ENCODE results near the gene AMOTL1. TPM values are rescaled to one million over a fixed set of nuclear protein-coding genes. Genes with fewer than 3 reads are reported as not detected.

Gene AMOTL1
- total and polyA plus RNA-seq, 2 of the 8 experiments (the other 6 are each of a cell fraction or from before 2014, with no cell fraction given) = 9.0 to 27.6 TPM

DNA sequence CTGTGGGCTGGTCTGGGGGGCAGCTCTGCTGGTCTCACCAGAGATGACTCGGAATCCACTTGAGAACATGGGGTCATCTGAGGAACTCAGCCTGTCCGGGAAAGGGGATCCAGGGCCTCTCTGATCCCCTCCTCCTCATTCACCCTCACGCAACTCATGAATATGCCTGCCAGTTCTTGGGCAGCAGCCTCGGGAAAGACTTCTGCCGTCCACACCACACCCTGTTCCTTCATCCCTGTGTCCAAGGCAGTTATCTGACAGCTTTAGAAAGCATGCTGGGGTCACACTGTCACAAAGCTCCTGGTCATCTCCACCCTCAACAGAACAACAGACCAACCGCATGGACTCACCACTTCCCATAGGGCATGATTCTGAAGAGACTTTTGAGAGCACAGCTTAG is 88.3 kb downstream of the AMOTL1 start:
- Histone ChIP-seq H2BK20ac (ENCODE audit: low read length) (no peak overlapping the region), H4K5ac (ENCODE audit: insufficient read length, low read depth, low read length) (no peak overlapping the region), H3K9me3 (ENCODE audit: insufficient read depth in 2 of 2, low read depth in 1 of 2, low read length in 1 of 2) (no peaks in the 10 kb centered on the region), H3K18ac (ENCODE audit: extremely low read depth, low read length) (no peak overlapping the region), H3K23me2 (ENCODE audit: low read depth, low read length) (no peaks in the 10 kb centered on the region), H3K4ac (replicated peaks; ENCODE audit: insufficient read length, low read depth, low read length) (no peak overlapping the region), H3K79me1 (ENCODE audit: low read depth, low read length) (no peaks in the 10 kb centered on the region), H2AK5ac (ENCODE audit: low read depth, low read length) (no peak overlapping the region), H2BK15ac (ENCODE audit: low read length) (no peak overlapping the region), H2BK12ac (ENCODE audit: low read depth, low read length) (no peak overlapping the region), H3K14ac (ENCODE audit: insufficient read length) (no peak overlapping the region), H3K27ac (ENCODE audit: low read depth, low read length) (no peak overlapping the region), H2BK5ac (ENCODE audit: low read depth, low read length) (no peak overlapping the region), H2AFZ (ENCODE audit: low read length) (no peak overlapping the region), H3K9ac (replicated peaks in 1 of 4; ENCODE audit: extremely low read depth in 1 of 4, low read depth in 3 of 4, low read length in 3 of 4) (no peak overlapping the region), H2BK120ac (replicated peaks; ENCODE audit: low read depth, low read length) (no peak overlapping the region), H3K4me2 (ENCODE audit: insufficient read depth in 1 of 2, low read depth in 2 of 2, low read length in 2 of 2) (no peak overlapping the region), H3K23ac (ENCODE audit: insufficient read length) (no peak overlapping the region), H3K36me3 (ENCODE audit: control insufficient read depth in 2 of 4, insufficient read depth in 4 of 4, low read length in 3 of 4) (peaks cover 6 to 34% (median 11%) of the 10 kb centered on the region in 4 experiments; a peak in 6 of 8 replicates), H4K20me1 (replicated peaks in 1 of 2; ENCODE audit: control insufficient read depth in 1 of 2, insufficient read depth in 2 of 2, low read length in 2 of 2) (peaks cover 0 to 3% of the 10 kb centered on the region in 2 experiments), H3K4me1 (replicated peaks in 1 of 4; ENCODE audit: control insufficient read depth in 3 of 4, insufficient read depth in 4 of 4, low read length in 3 of 4) (no peaks in the 10 kb centered on the region), H4K91ac (replicated peaks; ENCODE audit: insufficient read length, low read length) (no peak overlapping the region), H4K8ac (ENCODE audit: extremely low read depth, insufficient read depth, low read length) (no peak overlapping the region), H3K27me3 (replicated peaks in 1 of 4; ENCODE audit: control insufficient read depth in 3 of 4, extremely low read depth in 1 of 4, insufficient read depth in 3 of 4, low read length in 3 of 4) (no peaks in the 10 kb centered on the region), H3K4me3 (ENCODE audit: extremely low read depth in 1 of 4, insufficient read depth in 2 of 4, low read depth in 3 of 4, low read length in 4 of 4) (no peak overlapping the region), H3K79me2 (ENCODE audit: control insufficient read depth in 1 of 2, insufficient read depth in 2 of 2, low read length in 2 of 2) (no peaks in the 10 kb centered on the region), H3K56ac (replicated peaks; ENCODE audit: insufficient read length, low read depth, low read length) (no peak overlapping the region)
- ChIA-PET POLR2A (ENCODE audit: partially characterized antibody) (no interaction called here), CTCF (ENCODE audit: partially characterized antibody) (interaction anchor here (1.1 to 2.9 kb wide), 2 partner anchors 11 to 234 kb away, joined by 3 to 9 read pairs; no protein-coding TSS in a partner anchor)
- WGBS, 2 experiments (ENCODE audit: extremely low coverage in 1 of 2, insufficient coverage in 1 of 2, insufficient read length in 1 of 2, insufficient replicate concordance in 2 of 2, low coverage in 1 of 2, low lambda C conversion rate in 2 of 2, missing lambda C conversion rate in 1 of 2) = 91% methylated on average over 6 of the region's 6 CpGs; no CpG with 5 or more reads in 1 of the 2 experiments
- DNase-seq (ENCODE audit: low read depth in 1 of 2, low spot score in 2 of 2) (no peak), FAIRE-seq (no peak)
- no peak for TF ChIP-seq KDM4A (IDR thresholded peaks at IDR 0.05; ENCODE audit: low read depth, low read length, severe bottlenecking)
- no peak for TF ChIP-seq SRF (IDR thresholded peaks at IDR 0.05; ENCODE audit: low read depth, low read length)
- TF ChIP-seq, protein P1, sequence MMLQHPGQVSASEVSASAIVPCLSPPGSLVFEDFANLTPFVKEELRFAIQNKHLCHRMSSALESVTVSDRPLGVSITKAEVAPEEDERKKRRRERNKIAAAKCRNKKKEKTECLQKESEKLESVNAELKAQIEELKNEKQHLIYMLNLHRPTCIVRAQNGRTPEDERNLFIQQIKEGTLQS (IDR thresholded peaks at IDR 0.05; ENCODE audit: insufficient read depth, low read depth, low read length) = no peak
- no peak for TF ChIP-seq NANOG (IDR thresholded peaks at IDR 0.05; ENCODE audit: insufficient read depth, low read depth, low read length, poor library complexity, severe bottlenecking)
- no peak for TF ChIP-seq RBBP5 (IDR thresholded peaks at IDR 0.05; ENCODE audit: borderline replicate concordance, low read depth, low read length)
- no peak for TF ChIP-seq TCF12 (IDR thresholded peaks at IDR 0.05; ENCODE audit: low read depth, low read length)
- no peak for TF ChIP-seq CBX5 (IDR thresholded peaks at IDR 0.05; ENCODE audit: low read depth, low read length)
- TF ChIP-seq RFX5 (IDR thresholded peaks at IDR 0.05; ENCODE audit: borderline replicate concordance, low read depth, low read length) = no peak
- no peak for TF ChIP-seq SAP30 (IDR thresholded peaks at IDR 0.05; ENCODE audit: insufficient read depth, insufficient replicate concordance, low read length)
- TF ChIP-seq MAFK (IDR thresholded peaks at IDR 0.05; ENCODE audit: low read depth, low read length) = no peak
- no peak for TF ChIP-seq SIX5 (IDR thresholded peaks at IDR 0.05; ENCODE audit: low read depth, low read length)
- no peak for TF ChIP-seq CBX8 (IDR thresholded peaks at IDR 0.05; ENCODE audit: borderline replicate concordance, low read depth, low read length)
- TF ChIP-seq GABPA (IDR thresholded peaks at IDR 0.05; ENCODE audit: borderline replicate concordance, insufficient read depth, low read length) = no peak
- TF ChIP-seq SP2 (IDR thresholded peaks at IDR 0.05; ENCODE audit: low read length) = no peak
